H1 (cell line): Measurements from ENCODE around the gene CEBPG. TPM values are rescaled to one million over a fixed set of nuclear protein-coding genes. Genes with fewer than 3 reads are reported as not detected.

Experiments used
- CTCF ChIA-PET: fragments of 300-600 bp; sonication (Branson Sonifier 250); formaldehyde crosslinking; loops from one replicate; lab custom pipeline; 2021; ENCODE audit not compliant: partially characterized antibody; lab: Charles Lee
- POLR2A ChIA-PET: fragments of 300-600 bp; sonication (Branson Sonifier 250); formaldehyde crosslinking; loops from one replicate; lab custom pipeline; 2021; ENCODE audit warnings: inconsistent platforms; ENCODE audit not compliant: partially characterized antibody; lab: Charles Lee
- DNase-seq, 2 experiments: peaks; one replicate each; pipeline versions ENCODE4 v3.0.0 to v3.0.0-alpha.2; 2010 to 2022; ENCODE audit warnings: low spot score in 2 of 2, low read depth in 1 of 2, mixed read lengths in 1 of 2
- FAIRE-seq: peaks from 2 replicates; lab custom pipeline; 2011; peaks lifted over from hg19 to GRCh38; lab: Jason Lieb, UNC
- H2AFZ ChIP-seq: 2 replicates; pipeline ENCODE4 v1.8.1; 2012; ENCODE audit warnings: low read length, inconsistent platforms
- H2AK5ac ChIP-seq: 2 replicates; pipeline ENCODE4 v1.6.1; 2013; ENCODE audit warnings: low read depth, low read length
- H2BK120ac ChIP-seq: replicated peaks from 2 replicates; pipeline ENCODE3; 2013; ENCODE audit warnings: low read depth, low read length, inconsistent platforms
- H2BK12ac ChIP-seq: 2 replicates; pipeline ENCODE4 v1.6.1; 2013; ENCODE audit warnings: low read depth, low read length
- H2BK15ac ChIP-seq: 2 replicates; pipeline ENCODE4 v1.6.1; 2013; ENCODE audit warnings: low read length
- H2BK20ac ChIP-seq: 2 replicates; pipeline ENCODE4 v1.6.1; 2013; ENCODE audit warnings: low read length
- H2BK5ac ChIP-seq: 2 replicates; pipeline ENCODE4 v1.6.1; 2013; ENCODE audit warnings: low read depth, low read length
- H3K14ac ChIP-seq: 2 replicates; pipeline ENCODE4 v1.6.1; 2013; ENCODE audit warnings: inconsistent platforms; ENCODE audit not compliant: insufficient read length
- H3K18ac ChIP-seq: 2 replicates; pipeline ENCODE4 v1.6.1; 2013; ENCODE audit warnings: low read length; ENCODE audit errors: extremely low read depth
- H3K23ac ChIP-seq: 2 replicates; pipeline ENCODE4 v1.6.1; 2013; ENCODE audit warnings: inconsistent platforms; ENCODE audit not compliant: insufficient read length
- H3K23me2 ChIP-seq: 2 replicates; pipeline ENCODE4 v1.6.1; 2013; ENCODE audit warnings: low read depth, low read length
- H3K27ac ChIP-seq: 2 replicates; pipeline ENCODE4 v1.6.1; 2011; ENCODE audit warnings: low read depth, low read length, inconsistent platforms
- H3K27me3 ChIP-seq, 4 experiments: replicated peaks in 1 of 4; 1 replicate in 1 of 4; 2 replicates in 3 of 4; pipeline versions ENCODE4 v1.6.1 to v1.8.1; 2011 to 2013; ENCODE audit warnings: low read length in 3 of 4, mild to moderate bottlenecking in 3 of 4, inconsistent platforms in 2 of 4, mixed read lengths in 2 of 4, moderate library complexity in 1 of 4; ENCODE audit not compliant: control insufficient read depth in 3 of 4, insufficient read depth in 3 of 4; ENCODE audit errors: extremely low read depth in 1 of 4
- H3K36me3 ChIP-seq, 4 experiments: 2 replicates each; pipeline versions ENCODE4 v1.6.1 to v1.8.1; 2011 to 2013; ENCODE audit warnings: mild to moderate bottlenecking in 4 of 4, low read length in 3 of 4, moderate library complexity in 2 of 4, control low read depth in 1 of 4, inconsistent platforms in 1 of 4; ENCODE audit not compliant: insufficient read depth in 4 of 4, control insufficient read depth in 2 of 4
- H3K4ac ChIP-seq: replicated peaks from 2 replicates; pipeline ENCODE3; 2013; ENCODE audit warnings: low read length, low read depth, mixed read lengths, inconsistent platforms; ENCODE audit not compliant: insufficient read length
- H3K4me1 ChIP-seq, 4 experiments: replicated peaks in 1 of 4; 1 replicate in 1 of 4; 2 replicates in 3 of 4; pipeline versions ENCODE4 v1.6.1 to v1.8.1; 2011 to 2013; ENCODE audit warnings: low read length in 3 of 4, inconsistent platforms in 2 of 4, mixed read lengths in 1 of 4; ENCODE audit not compliant: insufficient read depth in 4 of 4, control insufficient read depth in 3 of 4
- H3K4me2 ChIP-seq, 2 experiments: 2 replicates each; pipeline versions ENCODE4 v1.6.1 to v1.8.1; 2011 to 2013; ENCODE audit warnings: low read depth in 2 of 2, low read length in 2 of 2, control low read depth in 1 of 2, inconsistent platforms in 1 of 2, mild to moderate bottlenecking in 1 of 2; ENCODE audit not compliant: insufficient read depth in 1 of 2
- H3K4me3 ChIP-seq, 4 experiments: fragments of 200-600, 300-600 bp in 1 of 4; sonication (generic), shearing (Covaris generic), sonication (Bioruptor Twin) in 1 of 4; 2 replicates each; pipeline versions ENCODE4 v1.5.1 to v1.8.1; 2011 to 2016; ENCODE audit warnings: low read length in 4 of 4, low read depth in 3 of 4, control low read depth in 2 of 4, inconsistent platforms in 2 of 4, mild to moderate bottlenecking in 2 of 4, mixed read lengths in 1 of 4, moderate library complexity in 1 of 4; ENCODE audit not compliant: insufficient read depth in 2 of 4; ENCODE audit errors: extremely low read depth in 1 of 4
- H3K56ac ChIP-seq: replicated peaks from 2 replicates; pipeline ENCODE3; 2013; ENCODE audit warnings: low read depth, mild to moderate bottlenecking, mixed read lengths, low read length, inconsistent platforms; ENCODE audit not compliant: insufficient read length
- H3K79me1 ChIP-seq: 2 replicates; pipeline ENCODE4 v1.6.1; 2013; ENCODE audit warnings: low read depth, low read length, control low read depth
- H3K79me2 ChIP-seq, 2 experiments: 2 replicates each; pipeline versions ENCODE4 v1.6.1 to v1.8.1; 2012 to 2013; ENCODE audit warnings: low read length in 2 of 2, mild to moderate bottlenecking in 2 of 2, inconsistent platforms in 1 of 2; ENCODE audit not compliant: insufficient read depth in 2 of 2, control insufficient read depth in 1 of 2
- H3K9ac ChIP-seq, 4 experiments: replicated peaks in 1 of 4; 1 replicate in 1 of 4; 2 replicates in 3 of 4; pipeline versions ENCODE4 v1.6.1 to v1.8.1; 2011 to 2013; ENCODE audit warnings: low read depth in 3 of 4, low read length in 3 of 4, control low read depth in 2 of 4, mild to moderate bottlenecking in 2 of 4, moderate library complexity in 2 of 4, inconsistent platforms in 1 of 4; ENCODE audit errors: extremely low read depth in 1 of 4
- H3K9me3 ChIP-seq, 2 experiments: 2 replicates each; pipeline versions ENCODE4 v1.6.1 to v1.8.1; 2012 to 2013; ENCODE audit warnings: mild to moderate bottlenecking in 2 of 2, moderate library complexity in 2 of 2, control low read depth in 1 of 2, inconsistent platforms in 1 of 2, low read depth in 1 of 2, low read length in 1 of 2, mixed read lengths in 1 of 2; ENCODE audit not compliant: insufficient read depth in 2 of 2
- H4K20me1 ChIP-seq, 2 experiments: replicated peaks in 1 of 2; 2 replicates each; pipeline versions ENCODE3 to v1.8.1; 2011 to 2013; ENCODE audit warnings: inconsistent platforms in 2 of 2, low read length in 2 of 2, mild to moderate bottlenecking in 1 of 2; ENCODE audit not compliant: insufficient read depth in 2 of 2, control insufficient read depth in 1 of 2
- H4K5ac ChIP-seq: 2 replicates; pipeline ENCODE4 v1.6.1; 2013; ENCODE audit warnings: low read length, low read depth, mixed read lengths, inconsistent platforms; ENCODE audit not compliant: insufficient read length
- H4K8ac ChIP-seq: 2 replicates; pipeline ENCODE4 v1.8.0; 2013; ENCODE audit warnings: mild to moderate bottlenecking, moderate library complexity, low read length, inconsistent platforms; ENCODE audit not compliant: insufficient read depth; ENCODE audit errors: extremely low read depth
- H4K91ac ChIP-seq: replicated peaks from 2 replicates; pipeline ENCODE3; 2013; ENCODE audit warnings: low read length, mixed read lengths, inconsistent platforms; ENCODE audit not compliant: insufficient read length
- JUN ChIP-seq: IDR thresholded peaks from 2 replicates; pipeline ENCODE4 v1.6.1; 2011; ENCODE audit warnings: low read depth, mild to moderate bottlenecking, improper control_type of control experiment, low read length
- MAFK ChIP-seq: IDR thresholded peaks from 2 replicates; pipeline ENCODE4 v1.6.1; 2012; ENCODE audit warnings: low read depth, mild to moderate bottlenecking, improper control_type of control experiment, low read length
- SAP30 ChIP-seq: fragments of 300-600 bp; sonication (generic); IDR thresholded peaks from 2 replicates; pipeline ENCODE4 v1.7.1; 2012; ENCODE audit warnings: low read length, moderate library complexity, mild to moderate bottlenecking, inconsistent platforms; ENCODE audit not compliant: insufficient read depth, insufficient replicate concordance
- SIRT6 ChIP-seq: IDR thresholded peaks from one replicate; pipeline ENCODE4 v1.7.1; 2012; ENCODE audit warnings: low read length, inconsistent platforms
- SP2 ChIP-seq: IDR thresholded peaks from 2 replicates; pipeline ENCODE4 v1.6.1; 2012; ENCODE audit warnings: mild to moderate bottlenecking, low read length, inconsistent platforms
- TAF7 ChIP-seq: optimal IDR thresholded peaks from 2 replicates; pipeline ENCODE3; 2011; ENCODE audit warnings: low read depth, mild to moderate bottlenecking, inconsistent platforms, low read length, moderate library complexity, borderline replicate concordance
- TBP ChIP-seq: IDR thresholded peaks from 2 replicates; pipeline ENCODE4 v1.6.1; 2011; ENCODE audit warnings: low read depth, low read length, improper control_type of control experiment
- WGBS, 2 experiments: shearing (Covaris generic) in 1 of 2; methylation state at CpG; one replicate each; pipeline versions ENCODE4 v1.1.6 to v1.1.7; 2013 to 2015; ENCODE audit warnings: low lambda C conversion rate in 2 of 2, mixed read lengths in 2 of 2, inconsistent platforms in 1 of 2, low coverage in 1 of 2, missing lambda C conversion rate in 1 of 2; ENCODE audit not compliant: insufficient replicate concordance in 2 of 2, insufficient coverage in 1 of 2, insufficient read length in 1 of 2; ENCODE audit errors: extremely low coverage in 1 of 2, missing lambda C conversion rate in 1 of 2; 5-methylcytosine and 5-hydroxymethylcytosine counted together
- polyA plus RNA-seq, 7 experiments: library from polyadenylated mRNA; depleted of rRNA in 3 of 7; stranded (reverse) in 5 of 7; unstranded in 2 of 7; fragments of >200 nt in 5 of 7; fragments of 200-250 nt in 2 of 7; gene quantifications; 1 replicate in 5 of 7; 2 replicates in 1 of 7; 4 replicates in 1 of 7; pipeline versions ENCODE4 v1.2.1 to v1.2.3, GENCODE V29; 2011 to 2013; ENCODE audit warnings: missing spikeins in 2 of 7, mixed read lengths in 2 of 7
- total RNA-seq: library from RNA; stranded (reverse); fragmentation: NEBNext Ultra II Directional; extraction: Animal tissue kit (Norgen Biotek cat#: 25700); gene quantifications from 2 replicates; pipeline ENCODE4 v1.2.1, GENCODE V29; 2021
- TF ChIP-seq, protein P1 (sequence below): IDR thresholded peaks from 2 replicates; pipeline ENCODE4 v1.6.1; 2011; ENCODE audit warnings: low read depth, mild to moderate bottlenecking, low read length; ENCODE audit not compliant: insufficient read depth
- TF ChIP-seq, protein P2 (sequence below): IDR thresholded peaks from 2 replicates; pipeline ENCODE4 v1.6.1; 2011; ENCODE audit warnings: low read length, improper control_type of control experiment
- TF ChIP-seq, protein P3 (sequence below): IDR thresholded peaks from 2 replicates; pipeline ENCODE4 v1.6.1; 2012; ENCODE audit warnings: inconsistent platforms

CEBPG gene
- total and polyA plus RNA-seq, 2 of the 8 experiments (the other 6 are each of a cell fraction or from before 2014, with no cell fraction given) = 12.3 to 35.4 TPM

DNA sequence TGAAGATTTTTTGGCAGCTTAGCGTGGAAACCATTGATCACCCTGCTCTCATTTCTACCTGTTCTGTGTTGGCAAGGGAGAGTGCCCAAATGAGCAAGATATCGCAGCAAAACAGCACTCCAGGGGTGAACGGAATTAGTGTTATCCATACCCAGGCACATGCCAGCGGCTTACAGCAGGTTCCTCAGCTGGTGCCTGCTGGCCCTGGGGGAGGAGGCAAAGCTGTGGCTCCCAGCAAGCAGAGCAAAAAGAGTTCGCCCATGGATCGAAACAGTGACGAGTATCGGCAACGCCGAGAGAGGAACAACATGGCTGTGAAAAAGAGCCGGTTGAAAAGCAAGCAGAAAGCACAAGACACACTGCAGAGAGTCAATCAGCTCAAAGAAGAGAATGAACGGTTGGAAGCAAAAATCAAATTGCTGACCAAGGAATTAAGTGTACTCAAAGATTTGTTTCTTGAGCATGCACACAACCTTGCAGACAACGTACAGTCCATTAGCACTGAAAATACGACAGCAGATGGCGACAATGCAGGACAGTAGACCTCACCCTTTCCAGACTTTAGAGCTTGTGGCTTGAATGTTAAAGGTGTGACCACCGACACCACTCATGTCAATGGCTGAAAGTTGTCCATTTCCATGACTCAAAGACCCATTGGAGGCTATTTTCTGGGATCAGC is 5.8 kb downstream of the CEBPG start:
- FAIRE-seq (no peak), DNase-seq (no peak)
- Histone ChIP-seq H3K79me1 (peaks cover 25% of the 10 kb centered on the region), H3K4me1 (peaks cover 4 to 12% (median 6%) of the 10 kb centered on the region in 4 experiments; a peak in 6 of 7 replicates), H2BK15ac (no peak overlapping the region), H2BK5ac (no peak overlapping the region), H4K91ac (no peak overlapping the region), H4K20me1 (peaks cover 34 to 36% of the 10 kb centered on the region in 2 experiments), H4K5ac (no peak overlapping the region), H3K4me3 (no peak overlapping the region), H2BK120ac (no peak overlapping the region), H3K36me3 (peaks cover 0 to 9% (median 2%) of the 10 kb centered on the region in 4 experiments; a peak in 4 of 8 replicates), H3K27me3 (no peaks in the 10 kb centered on the region), H2AFZ (no peak overlapping the region), H2BK12ac (no peak overlapping the region), H2BK20ac (no peak overlapping the region), H3K56ac (no peak overlapping the region), H4K8ac (no peak overlapping the region), H3K27ac (0 out of 2 replicates have a peak overlapping the region, but pooled peaks have one; percentile 21), H3K18ac (no peak overlapping the region), H2AK5ac (no peak overlapping the region), H3K14ac (no peak overlapping the region), H3K9me3 (no peaks in the 10 kb centered on the region), H3K23ac (no peak overlapping the region), H3K9ac (no peak overlapping the region), H3K23me2 (peaks cover 4% of the 10 kb centered on the region), H3K79me2 (peaks cover 27 to 100% of the 10 kb centered on the region in 2 experiments), H3K4me2 (no peak overlapping the region), H3K4ac (no peak overlapping the region)
- ChIA-PET CTCF (interaction anchor here (0.8 to 4.2 kb wide), 9 partner anchors 9 to 155 kb away, joined by 3 to 21 read pairs (median 5); partner anchors contain the start of gene CEBPA), POLR2A (interaction anchor here (0.5 to 2.1 kb wide), 5 partner anchors 10 to 152 kb away, joined by 3 to 9 read pairs (median 3); no protein-coding TSS in a partner anchor)
- WGBS, 2 experiments = 89% methylated on average over 16 of the region's 16 CpGs; no CpG with 5 or more reads in 1 of the 2 experiments
- TF ChIP-seq TAF7 = no peak
- TF ChIP-seq SIRT6 = no peak
- TF ChIP-seq, protein P1, sequence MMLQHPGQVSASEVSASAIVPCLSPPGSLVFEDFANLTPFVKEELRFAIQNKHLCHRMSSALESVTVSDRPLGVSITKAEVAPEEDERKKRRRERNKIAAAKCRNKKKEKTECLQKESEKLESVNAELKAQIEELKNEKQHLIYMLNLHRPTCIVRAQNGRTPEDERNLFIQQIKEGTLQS = no peak
- no peak for TF ChIP-seq MAFK
- TF ChIP-seq SAP30 = no peak
- no peak for TF ChIP-seq TBP
- TF ChIP-seq, protein P2, sequence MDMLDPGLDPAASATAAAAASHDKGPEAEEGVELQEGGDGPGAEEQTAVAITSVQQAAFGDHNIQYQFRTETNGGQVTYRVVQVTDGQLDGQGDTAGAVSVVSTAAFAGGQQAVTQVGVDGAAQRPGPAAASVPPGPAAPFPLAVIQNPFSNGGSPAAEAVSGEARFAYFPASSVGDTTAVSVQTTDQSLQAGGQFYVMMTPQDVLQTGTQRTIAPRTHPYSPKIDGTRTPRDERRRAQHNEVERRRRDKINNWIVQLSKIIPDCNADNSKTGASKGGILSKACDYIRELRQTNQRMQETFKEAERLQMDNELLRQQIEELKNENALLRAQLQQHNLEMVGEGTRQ = no peak
- TF ChIP-seq JUN = no peak
- no peak for TF ChIP-seq SP2
- TF ChIP-seq, protein P3, sequence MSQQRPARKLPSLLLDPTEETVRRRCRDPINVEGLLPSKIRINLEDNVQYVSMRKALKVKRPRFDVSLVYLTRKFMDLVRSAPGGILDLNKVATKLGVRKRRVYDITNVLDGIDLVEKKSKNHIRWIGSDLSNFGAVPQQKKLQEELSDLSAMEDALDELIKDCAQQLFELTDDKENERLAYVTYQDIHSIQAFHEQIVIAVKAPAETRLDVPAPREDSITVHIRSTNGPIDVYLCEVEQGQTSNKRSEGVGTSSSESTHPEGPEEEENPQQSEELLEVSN = no peak
